HAP-1 (cell line): ENCODE results near the gene RSL1D1.

Experiments
- DNase-seq, 2 experiments: peaks; one replicate each; pipeline ENCODE4 v3.0.0-alpha.2; 2016 to 2020; ENCODE audit warnings: low spot score in 2 of 2
- H3K27me3 ChIP-seq: fragments of 250-450 bp; sonication (Bioruptor Pico); 2 replicates; pipeline ENCODE4 v1.5.1; 2020; ENCODE audit warnings: low read depth, mild to moderate bottlenecking, moderate library complexity
- H3K36me3 ChIP-seq: fragments of 250-450 bp; sonication (Bioruptor Pico); replicated peaks from 2 replicates; pipeline ENCODE4 v1.5.1; 2020; ENCODE audit warnings: mild to moderate bottlenecking
- H3K4me1 ChIP-seq: fragments of 250-450 bp; sonication (Bioruptor Pico); 2 replicates; pipeline ENCODE4 v1.5.1; 2020; ENCODE audit warnings: mild to moderate bottlenecking
- H3K4me3 ChIP-seq: fragments of 250-450 bp; sonication (Bioruptor Pico); 2 replicates; pipeline ENCODE4 v1.5.1; 2020; ENCODE audit warnings: mild to moderate bottlenecking, moderate library complexity
- H3K9me3 ChIP-seq: fragments of 250-450 bp; sonication (Bioruptor Pico); 2 replicates; pipeline ENCODE4 v1.5.1; 2020; ENCODE audit warnings: mild to moderate bottlenecking, moderate library complexity
- in situ Hi-C: fragments of 300-500 bp; cut with MboI; formaldehyde crosslinking; loops from 3 replicates; pipeline ENCODE4 v1.14.3; 2020; ENCODE audit warnings: low sequenced_read_pairs, inconsistent platforms, mixed read lengths

RSL1D1 gene

DNA sequence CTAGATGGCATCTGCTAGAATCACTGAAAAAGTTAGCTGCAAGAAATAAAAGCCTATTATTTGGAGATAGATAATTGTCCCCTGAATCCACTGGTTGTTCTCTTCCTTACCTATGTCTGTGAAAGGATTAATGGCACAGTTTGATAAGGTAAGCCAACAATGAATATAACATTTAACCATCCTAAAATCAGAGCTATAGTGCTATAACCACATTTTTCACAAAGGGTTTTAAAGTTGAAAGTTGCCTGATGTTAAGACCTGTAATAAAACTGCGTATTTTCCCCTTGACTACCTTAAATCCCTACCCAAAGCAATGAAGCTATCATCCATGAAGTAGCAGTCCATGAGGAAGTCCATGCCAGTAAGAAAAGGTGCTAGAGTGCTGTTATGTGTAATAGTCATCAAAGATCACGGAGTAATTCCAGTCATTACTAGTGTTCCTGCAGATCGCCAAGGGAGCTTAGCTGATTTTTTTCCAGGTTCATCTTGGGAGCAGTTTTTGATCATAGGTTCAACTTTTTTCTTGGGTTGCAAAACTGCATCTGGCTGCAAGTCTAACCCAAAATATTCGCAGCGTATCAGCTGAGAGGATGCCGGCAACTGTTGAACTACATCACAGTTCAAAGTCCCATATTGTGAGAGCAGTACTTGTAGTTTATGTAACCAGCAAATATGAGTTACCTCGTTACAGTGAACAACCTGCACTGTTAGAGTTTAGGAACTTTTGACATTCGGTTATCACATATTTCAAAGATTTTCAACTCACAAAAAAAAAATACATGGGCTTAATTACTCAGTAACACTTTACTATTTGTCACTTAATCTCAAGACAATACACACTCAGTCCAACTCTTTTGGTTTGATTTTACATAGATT, 18.2 kb upstream of the RSL1D1 start:
- Histone ChIP-seq H3K36me3 (peaks cover 38% of the 10 kb centered on the region), H3K4me3 (no peak overlapping the region), H3K9me3 (no peaks in the 10 kb centered on the region), H3K4me1 (peaks cover 33% of the 10 kb centered on the region), H3K27me3 (no peaks in the 10 kb centered on the region)
- no peak for DNase-seq
- in situ Hi-C loops, result no loop called here

DNA sequence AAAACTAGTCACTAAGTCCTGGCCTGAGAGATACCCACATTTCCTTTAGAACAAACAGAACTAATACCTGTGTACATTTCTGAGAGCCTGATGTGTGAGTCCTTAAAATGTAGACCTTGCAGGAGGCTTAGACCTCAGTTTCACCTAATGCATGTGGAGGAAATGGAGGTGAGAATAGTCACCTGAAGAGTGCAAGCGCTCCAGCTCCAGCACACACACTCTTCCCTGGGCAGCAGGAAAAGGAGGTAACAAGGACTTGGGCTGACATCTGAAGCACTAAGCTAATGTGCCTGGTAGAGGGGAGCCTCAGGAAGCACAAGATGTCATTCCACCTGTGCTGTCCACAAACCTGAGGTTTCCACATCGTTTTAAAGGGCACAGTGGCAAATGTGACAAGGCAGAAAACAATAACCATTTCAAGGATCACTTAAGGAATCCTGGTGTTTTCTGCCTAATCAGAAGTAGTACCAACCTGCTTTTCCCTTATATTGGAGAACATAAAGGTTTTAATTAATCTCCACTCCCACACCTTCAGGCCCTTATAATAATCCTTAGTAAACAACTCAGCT, 17.2 kb upstream of the RSL1D1 start:
- H3K36me3 ChIP-seq, result peaks cover 30% of the 10 kb centered on the region
- no peaks in the 10 kb centered on the region for H3K27me3 ChIP-seq
- DNase-seq, result no peak
- H3K4me3 ChIP-seq, result no peak overlapping the region
- H3K4me1 ChIP-seq, result peaks cover 33% of the 10 kb centered on the region
- in situ Hi-C loops, result no loop called here
- no peaks in the 10 kb centered on the region for H3K9me3 ChIP-seq

DNA sequence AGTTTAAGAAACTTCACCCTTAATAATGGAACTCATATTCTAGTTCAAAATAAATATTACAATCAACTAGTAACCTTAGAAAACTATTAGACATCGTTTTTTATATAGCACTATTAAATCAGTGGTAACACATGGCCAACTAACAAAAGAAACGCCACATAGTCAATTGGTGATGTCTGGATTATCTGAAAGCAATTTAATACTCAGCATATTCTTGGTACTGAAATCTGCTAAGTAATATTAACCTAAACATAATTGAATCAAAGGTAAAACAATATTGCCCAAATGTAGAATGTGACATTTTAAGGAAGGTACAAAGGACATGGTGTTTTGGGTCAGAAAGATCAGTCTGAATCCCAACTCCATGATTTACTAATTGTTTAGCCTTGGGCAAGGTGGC, 11.1 kb upstream of the RSL1D1 start:
- Histone ChIP-seq H3K4me3 (no peak overlapping the region), H3K4me1 (no peaks in the 10 kb centered on the region), H3K27me3 (no peaks in the 10 kb centered on the region), H3K9me3 (no peaks in the 10 kb centered on the region), H3K36me3 (no peaks in the 10 kb centered on the region; the same call in 1 of the 2 replicates)
- in situ Hi-C loops, result no loop called here
- no peak for DNase-seq

DNA sequence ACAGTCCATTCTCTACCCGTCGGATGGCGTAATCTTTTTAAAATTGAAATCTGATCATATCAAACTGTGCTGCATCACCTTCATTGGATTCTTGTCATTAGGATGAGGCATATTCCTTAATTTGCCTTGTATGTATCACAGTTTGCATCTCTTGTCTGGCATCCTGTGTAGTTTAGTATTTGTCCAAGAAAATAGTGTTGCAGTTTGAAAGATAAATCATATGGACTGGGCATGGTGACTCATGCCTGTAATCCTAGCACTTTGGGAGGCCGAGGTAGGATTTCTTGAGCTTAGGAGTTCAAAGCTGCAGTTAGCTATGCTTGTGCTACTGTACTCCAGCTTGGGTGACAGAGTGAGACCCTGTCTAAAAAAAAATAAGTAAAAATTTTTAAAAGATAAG, 5.8 kb upstream of the RSL1D1 start:
- Histone ChIP-seq H3K36me3 (no peaks in the 10 kb centered on the region; the same call in 1 of the 2 replicates), H3K4me1 (no peaks in the 10 kb centered on the region; the same call in 1 of the 2 replicates), H3K27me3 (no peaks in the 10 kb centered on the region), H3K4me3 (no peak overlapping the region), H3K9me3 (no peaks in the 10 kb centered on the region)
- DNase-seq, result no peak
- in situ Hi-C loops, result no loop called here

DNA sequence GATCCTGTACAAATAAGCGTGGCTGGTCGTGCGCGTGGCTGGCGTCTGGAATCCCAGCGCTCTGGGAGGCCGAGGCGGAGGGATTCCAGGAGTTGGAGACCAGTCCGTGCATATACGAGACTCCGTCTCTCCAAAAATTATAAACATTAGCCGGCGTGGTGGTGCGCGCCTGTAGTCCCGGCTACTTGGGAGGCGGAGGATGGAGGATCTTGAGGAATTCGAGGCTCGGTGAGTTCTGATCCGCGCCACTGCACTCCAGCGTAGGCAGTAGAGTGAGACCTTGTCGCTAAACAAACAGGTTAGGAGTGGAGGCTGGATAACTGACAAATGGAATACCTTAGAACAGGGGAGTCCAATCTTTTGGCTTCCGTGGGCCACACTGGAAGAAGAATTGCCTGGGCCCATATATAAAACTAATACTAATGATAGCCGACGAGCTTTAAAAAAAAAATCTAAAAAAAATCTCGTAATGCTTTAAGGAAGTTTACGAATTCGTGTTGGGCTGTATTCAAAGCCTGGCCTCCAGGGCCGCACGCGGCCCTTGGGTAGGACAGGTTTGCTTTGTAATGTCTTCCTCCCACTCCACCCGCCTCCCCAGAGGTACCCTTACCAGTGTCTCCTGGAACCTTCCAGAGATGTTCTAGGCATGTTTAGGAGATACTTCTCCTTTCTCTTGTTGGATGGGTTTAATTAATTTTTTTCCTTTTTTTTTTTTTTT, 909 bp upstream of the RSL1D1 start:
- DNase-seq, result peak in 1 of 2 experiments; percentile 51
- in situ Hi-C loops, result no loop called here
- Histone ChIP-seq H3K4me3 (peak overlapping the region; percentile 99), H3K27me3 (no peaks in the 10 kb centered on the region), H3K4me1 (peaks cover 7% of the 10 kb centered on the region; the same call in 1 of the 2 replicates), H3K36me3 (peaks cover 39% of the 10 kb centered on the region), H3K9me3 (no peaks in the 10 kb centered on the region)

DNA sequence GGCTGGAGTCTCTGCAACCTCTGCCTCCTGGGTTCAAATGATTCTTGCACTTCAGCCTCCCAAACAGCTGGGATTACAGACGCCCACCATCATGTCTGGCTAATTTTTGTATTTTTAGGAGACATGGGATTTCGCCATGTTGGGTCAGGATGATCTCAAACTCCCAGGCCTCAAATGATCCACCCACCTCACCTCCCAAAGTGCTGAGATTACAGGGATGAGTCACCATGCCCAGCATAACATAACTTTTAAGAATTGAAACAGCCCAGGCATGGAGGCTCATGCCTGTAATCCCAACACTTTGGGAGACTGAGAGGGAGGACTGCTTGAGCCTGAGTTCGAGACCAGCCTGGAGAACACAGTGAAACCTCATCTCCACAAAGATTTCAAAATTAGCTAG, 2.5 kb downstream of the RSL1D1 start:
- Histone ChIP-seq H3K27me3 (no peaks in the 10 kb centered on the region), H3K4me3 (no peak overlapping the region), H3K9me3 (no peaks in the 10 kb centered on the region), H3K36me3 (peaks cover 73% of the 10 kb centered on the region), H3K4me1 (peaks cover 7% of the 10 kb centered on the region; the same call in 1 of the 2 replicates)
- in situ Hi-C loops, result no loop called here
- no peak for DNase-seq

DNA sequence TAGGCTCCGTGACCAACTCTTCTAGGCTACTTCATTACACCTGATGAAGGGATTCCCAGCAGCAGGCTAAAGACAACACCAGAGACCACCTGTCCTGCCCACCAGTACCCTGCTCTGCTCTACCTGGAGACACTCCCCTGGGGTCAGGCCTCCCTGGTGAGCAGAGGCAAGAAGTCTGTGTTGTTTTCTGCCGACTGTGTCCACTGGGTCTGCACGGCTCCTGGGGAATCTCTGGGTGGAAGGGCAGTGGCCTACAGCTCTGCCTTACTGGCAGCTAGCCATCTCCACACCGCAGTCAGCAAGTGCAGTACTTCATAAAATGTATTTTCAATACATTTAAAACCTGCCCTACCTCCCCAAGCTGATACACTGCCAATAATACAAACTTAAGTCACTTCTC, 6.8 kb downstream of the RSL1D1 start:
- DNase-seq, result no peak
- Histone ChIP-seq H3K4me1 (peaks cover 4% of the 10 kb centered on the region; the same call in 1 of the 2 replicates), H3K36me3 (peaks cover 91% of the 10 kb centered on the region), H3K4me3 (no peak overlapping the region), H3K27me3 (no peaks in the 10 kb centered on the region), H3K9me3 (no peaks in the 10 kb centered on the region)
- in situ Hi-C loops, result no loop called here

DNA sequence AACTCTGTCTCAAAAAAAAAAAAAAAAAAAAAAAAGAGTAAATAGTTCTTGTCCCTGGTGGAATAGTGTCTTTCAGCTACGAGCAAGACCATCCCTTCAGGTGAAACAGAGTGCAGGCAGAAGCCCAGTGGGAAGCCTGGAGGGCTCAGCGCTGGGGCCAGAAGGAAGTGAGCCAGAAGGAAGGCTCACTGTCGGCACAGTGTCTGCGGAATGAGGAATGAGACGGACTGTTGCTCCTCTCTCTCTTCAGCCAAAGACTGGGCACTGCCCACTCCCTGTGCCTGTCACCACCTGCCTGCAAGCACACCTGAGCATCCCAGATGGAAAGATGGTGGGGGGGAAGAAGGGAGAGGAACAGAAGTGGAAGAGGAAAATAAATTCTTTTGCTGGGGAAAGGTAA, 7.5 kb downstream of the RSL1D1 start:
- DNase-seq, result no peak
- no peak overlapping the region for H3K4me3 ChIP-seq
- H3K9me3 ChIP-seq, result no peaks in the 10 kb centered on the region
- in situ Hi-C loops, result no loop called here
- no peaks in the 10 kb centered on the region for H3K4me1 ChIP-seq
- no peaks in the 10 kb centered on the region for H3K27me3 ChIP-seq
- H3K36me3 ChIP-seq, result peaks cover 91% of the 10 kb centered on the region

DNA sequence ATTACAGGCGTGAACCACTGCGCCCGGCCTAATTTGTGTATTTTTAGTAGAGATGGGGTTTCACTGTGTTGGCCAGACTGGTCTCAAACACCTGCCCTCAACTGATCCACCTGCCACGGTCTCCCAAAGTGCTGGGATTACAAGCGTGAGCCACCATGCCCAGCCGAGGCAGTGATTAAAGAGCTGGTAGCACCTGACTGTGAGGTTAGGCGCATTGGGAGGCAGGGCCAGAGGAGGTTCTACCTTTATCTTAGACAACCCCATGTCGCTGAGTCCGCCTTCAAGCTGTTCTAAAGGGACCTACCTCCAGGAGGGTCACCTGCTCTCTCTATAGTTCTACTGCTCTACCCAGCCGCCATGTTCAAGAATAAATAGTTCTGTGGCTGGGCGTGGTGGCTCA, 8.1 kb downstream of the RSL1D1 start:
- no peak overlapping the region for H3K4me3 ChIP-seq
- H3K36me3 ChIP-seq, result peaks cover 91% of the 10 kb centered on the region
- no peaks in the 10 kb centered on the region for H3K27me3 ChIP-seq
- DNase-seq, result no peak
- no peaks in the 10 kb centered on the region for H3K4me1 ChIP-seq
- in situ Hi-C loops, result no loop called here
- no peaks in the 10 kb centered on the region for H3K9me3 ChIP-seq

DNA sequence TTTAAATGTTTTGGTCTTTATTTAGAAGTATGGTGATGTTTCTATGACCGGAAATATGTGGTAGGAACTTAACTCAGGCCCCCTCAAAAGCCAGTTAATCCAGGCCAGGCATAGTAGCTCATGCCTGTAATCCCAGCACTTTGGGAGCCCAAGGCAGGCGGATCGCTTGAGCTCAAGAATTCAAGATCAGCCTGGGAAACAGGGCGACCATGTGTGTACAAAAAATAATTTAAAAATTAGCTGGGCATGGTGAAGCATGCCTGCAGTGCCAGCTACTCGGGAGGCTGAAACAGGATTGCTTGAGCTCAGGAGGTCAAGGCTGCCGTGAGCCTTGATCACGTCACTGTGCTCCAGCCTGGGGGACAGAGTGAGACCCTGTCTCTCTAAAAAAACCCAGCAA, 10.3 kb downstream of the RSL1D1 start:
- Histone ChIP-seq H3K4me1 (no peaks in the 10 kb centered on the region), H3K27me3 (no peaks in the 10 kb centered on the region), H3K36me3 (peaks cover 91% of the 10 kb centered on the region), H3K9me3 (no peaks in the 10 kb centered on the region), H3K4me3 (no peak overlapping the region)
- in situ Hi-C loops, result no loop called here
- no peak for DNase-seq

DNA sequence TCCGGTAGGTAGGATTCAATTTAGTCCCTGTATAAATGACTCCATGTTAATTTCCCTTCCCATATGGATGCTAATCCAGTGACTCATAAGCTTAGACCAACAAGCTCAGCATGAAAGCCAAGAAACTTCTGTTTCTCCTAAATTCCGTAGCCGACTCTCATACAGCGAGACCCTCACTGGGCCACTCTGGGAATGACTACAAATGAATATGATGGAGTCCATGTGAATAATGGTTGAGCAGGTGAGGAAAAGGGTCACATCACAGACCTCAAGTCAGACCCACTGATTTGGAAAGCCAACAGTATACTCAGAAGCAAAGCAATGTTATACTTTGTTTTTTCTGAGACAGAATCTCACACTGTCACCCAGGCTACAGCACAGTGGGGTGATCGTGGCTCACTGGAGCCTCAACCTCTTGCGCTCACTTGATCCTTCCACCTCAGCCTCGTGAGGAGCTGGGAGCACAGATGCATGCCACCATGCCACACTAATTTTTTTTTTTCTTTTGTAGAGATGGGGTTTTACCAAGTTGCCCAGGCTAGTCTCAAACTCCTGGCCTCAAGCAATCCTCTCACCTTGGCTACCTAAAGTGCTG, 14.6 kb downstream of the RSL1D1 start:
- in situ Hi-C loops, result no loop called here
- no peaks in the 10 kb centered on the region for H3K4me1 ChIP-seq
- H3K27me3 ChIP-seq, result no peaks in the 10 kb centered on the region
- H3K36me3 ChIP-seq, result peaks cover 64% of the 10 kb centered on the region
- no peak for DNase-seq
- no peak overlapping the region for H3K4me3 ChIP-seq
- no peaks in the 10 kb centered on the region for H3K9me3 ChIP-seq

DNA sequence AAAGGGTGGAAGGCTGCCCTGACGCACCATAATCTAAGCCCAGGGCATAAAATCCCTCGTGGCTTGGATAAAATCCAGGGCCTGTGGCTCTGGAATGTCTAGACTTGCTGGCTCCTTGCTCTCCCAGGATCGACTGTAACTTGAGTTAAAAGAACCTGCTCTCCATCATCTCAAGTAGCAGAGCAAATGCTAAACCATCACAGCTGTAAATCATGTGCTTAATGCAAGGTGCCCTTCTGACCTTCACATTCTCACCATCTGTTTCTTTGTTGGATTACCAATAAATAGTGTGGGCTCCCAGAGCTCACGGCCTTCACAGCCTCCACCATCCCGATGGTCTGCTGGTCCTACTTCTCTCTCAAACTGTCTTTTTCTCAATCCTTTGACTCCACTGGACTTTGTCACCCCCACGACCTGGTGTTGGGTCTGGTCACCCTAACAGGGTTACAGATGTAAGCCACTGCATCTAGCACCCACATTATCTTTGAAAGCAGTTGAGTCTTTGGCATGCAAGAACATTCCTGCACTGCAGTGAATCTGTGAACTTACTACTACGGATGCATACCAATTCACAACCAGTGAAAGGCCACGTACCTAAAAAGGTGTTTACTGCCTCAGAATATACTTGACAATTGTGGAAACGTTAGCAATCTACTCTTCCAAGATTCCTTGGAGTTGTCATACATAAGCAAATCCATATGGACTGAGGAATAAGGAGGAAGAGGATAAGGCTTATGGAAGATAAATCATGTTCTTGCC, 15.3 kb downstream of the RSL1D1 start:
- Histone ChIP-seq H3K36me3 (peaks cover 57% of the 10 kb centered on the region), H3K27me3 (no peaks in the 10 kb centered on the region), H3K4me3 (no peak overlapping the region), H3K9me3 (no peaks in the 10 kb centered on the region), H3K4me1 (no peaks in the 10 kb centered on the region)
- peak in 1 of 2 experiments; percentile 22 for DNase-seq
- in situ Hi-C loops, result no loop called here

DNA sequence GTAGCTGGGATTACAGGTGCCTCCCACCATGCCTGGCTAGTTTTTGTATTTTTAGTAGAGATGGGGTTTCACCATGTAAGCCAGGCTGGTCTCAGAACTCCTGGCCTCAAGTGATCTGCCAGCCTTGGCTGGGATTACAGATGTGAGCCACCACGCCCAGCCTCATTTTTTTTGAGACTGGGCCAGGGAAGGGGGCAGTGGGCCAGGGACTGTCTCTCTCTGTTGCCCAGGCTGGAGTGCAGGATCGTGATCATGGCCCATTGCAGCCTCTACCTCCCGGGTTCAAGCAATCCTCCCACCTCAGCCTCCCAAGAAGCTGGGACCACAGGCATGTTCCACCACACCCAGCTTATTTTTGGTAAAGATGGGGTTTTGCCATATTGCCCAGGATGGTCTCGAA, 16.0 kb downstream of the RSL1D1 start:
- Histone ChIP-seq H3K4me1 (no peaks in the 10 kb centered on the region), H3K27me3 (no peaks in the 10 kb centered on the region), H3K4me3 (no peak overlapping the region), H3K9me3 (no peaks in the 10 kb centered on the region), H3K36me3 (peaks cover 50% of the 10 kb centered on the region)
- in situ Hi-C loops, result no loop called here
- DNase-seq, result no peak
